PC-9 (cell line): ENCODE results near the gene ENTHD1.

Experiments used
- EZH2 ChIP-seq: fragments of 200-600 bp; sonication (generic); IDR thresholded peaks from 2 replicates; pipeline ENCODE4 v1.8.0; 2017; ENCODE audit warnings: antibody characterized with exemption, low read depth
- TF ChIP-seq, protein P1 (sequence below): fragments of 200-600 bp; sonication (generic); conservative IDR thresholded peaks from 2 replicates; pipeline ENCODE4 v1.6.1; 2017; ENCODE audit warnings: mixed run types, antibody characterized with exemption, mild to moderate bottlenecking, moderate library complexity

DNA sequence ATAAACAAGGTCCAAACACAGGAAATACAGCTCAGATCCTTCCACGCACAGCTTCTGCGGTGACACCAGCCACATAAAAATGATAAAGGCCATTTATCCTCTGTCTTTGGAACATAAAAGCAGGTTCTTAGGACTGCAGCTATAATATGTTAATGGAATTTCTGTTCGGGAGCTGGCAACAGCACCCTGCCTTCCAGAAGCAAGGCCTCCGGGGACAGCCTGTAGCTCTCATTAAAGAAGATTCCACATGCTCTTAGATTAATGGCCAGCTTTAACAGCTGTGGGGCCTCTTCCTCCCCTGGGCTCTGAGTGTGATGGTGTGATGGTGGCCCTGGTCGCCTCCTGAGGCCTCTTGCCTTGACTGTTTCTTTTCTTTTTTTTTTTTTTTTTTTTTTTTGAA lies 185.7 kb downstream of the ENTHD1 start:
- TF ChIP-seq, protein P1, sequence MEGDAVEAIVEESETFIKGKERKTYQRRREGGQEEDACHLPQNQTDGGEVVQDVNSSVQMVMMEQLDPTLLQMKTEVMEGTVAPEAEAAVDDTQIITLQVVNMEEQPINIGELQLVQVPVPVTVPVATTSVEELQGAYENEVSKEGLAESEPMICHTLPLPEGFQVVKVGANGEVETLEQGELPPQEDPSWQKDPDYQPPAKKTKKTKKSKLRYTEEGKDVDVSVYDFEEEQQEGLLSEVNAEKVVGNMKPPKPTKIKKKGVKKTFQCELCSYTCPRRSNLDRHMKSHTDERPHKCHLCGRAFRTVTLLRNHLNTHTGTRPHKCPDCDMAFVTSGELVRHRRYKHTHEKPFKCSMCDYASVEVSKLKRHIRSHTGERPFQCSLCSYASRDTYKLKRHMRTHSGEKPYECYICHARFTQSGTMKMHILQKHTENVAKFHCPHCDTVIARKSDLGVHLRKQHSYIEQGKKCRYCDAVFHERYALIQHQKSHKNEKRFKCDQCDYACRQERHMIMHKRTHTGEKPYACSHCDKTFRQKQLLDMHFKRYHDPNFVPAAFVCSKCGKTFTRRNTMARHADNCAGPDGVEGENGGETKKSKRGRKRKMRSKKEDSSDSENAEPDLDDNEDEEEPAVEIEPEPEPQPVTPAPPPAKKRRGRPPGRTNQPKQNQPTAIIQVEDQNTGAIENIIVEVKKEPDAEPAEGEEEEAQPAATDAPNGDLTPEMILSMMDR = no peak
- no peak for TF ChIP-seq EZH2
